Natural killer cell treated with Interleukin-12 subunit alpha and Interleukin-12 subunit beta and Interleukin-15 and Interleukin-18, amount 100 ng/mL, for 72 hours (primary cell): ENCODE data around the gene ARHGAP25. TPM values are rescaled to one million over a fixed set of nuclear protein-coding genes. Genes with fewer than 3 reads are reported as not detected.
"Not testable (repeated sequence)": the region's sequence is repeated elsewhere in the genome, so short reads cannot be mapped to it uniquely, and the experiment has no call there.

Experiments
- ATAC-seq, 2 donors: fragments of 150-1000 bp; cut with Tn5 transposase in 1 of 2; sonication (Bioruptor Pico), chemical (Tn5 transposase) in 1 of 2; 2 replicates each; pipeline ENCODE4 v1.10.0; 2021
- DNase-seq: peaks from one replicate; pipeline ENCODE4 v3.0.0; 2022; ENCODE audit warnings: low spot score
- H3K27ac Mint-ChIP-seq, 2 donors: 1 replicate in 1 of 2; 2 replicates in 1 of 2; pipeline ENCODE4 v1.8.0; 2022; ENCODE audit warnings: mixed read lengths in 2 of 2, mild to moderate bottlenecking in 1 of 2, moderate library complexity in 1 of 2
- H3K27me3 Mint-ChIP-seq, 2 donors: 1 replicate in 1 of 2; 2 replicates in 1 of 2; pipeline ENCODE4 v1.8.0; 2022; ENCODE audit warnings: mixed read lengths in 2 of 2
- H3K36me3 Mint-ChIP-seq: one replicate; pipeline ENCODE4 v1.8.0; 2022; ENCODE audit warnings: mixed read lengths
- H3K4me1 Mint-ChIP-seq, 2 donors: 1 replicate in 1 of 2; 2 replicates in 1 of 2; pipeline ENCODE4 v1.8.0; 2022; ENCODE audit warnings: low read depth in 2 of 2, mixed read lengths in 2 of 2, mild to moderate bottlenecking in 1 of 2
- H3K4me3 Mint-ChIP-seq: one replicate; pipeline ENCODE4 v1.8.0; 2022; ENCODE audit warnings: mixed read lengths
- H3K9me3 Mint-ChIP-seq: 2 replicates; pipeline ENCODE4 v1.8.0; 2022; ENCODE audit warnings: mixed read lengths
- total RNA-seq, 2 donors: library from RNA; stranded (reverse); gene quantifications; one replicate each; pipeline ENCODE4 v1.2.3, GENCODE V29; 2022

ARHGAP25 gene
- total RNA-seq, 2 donors from 2014 or later: 121 to 170 TPM

DNA sequence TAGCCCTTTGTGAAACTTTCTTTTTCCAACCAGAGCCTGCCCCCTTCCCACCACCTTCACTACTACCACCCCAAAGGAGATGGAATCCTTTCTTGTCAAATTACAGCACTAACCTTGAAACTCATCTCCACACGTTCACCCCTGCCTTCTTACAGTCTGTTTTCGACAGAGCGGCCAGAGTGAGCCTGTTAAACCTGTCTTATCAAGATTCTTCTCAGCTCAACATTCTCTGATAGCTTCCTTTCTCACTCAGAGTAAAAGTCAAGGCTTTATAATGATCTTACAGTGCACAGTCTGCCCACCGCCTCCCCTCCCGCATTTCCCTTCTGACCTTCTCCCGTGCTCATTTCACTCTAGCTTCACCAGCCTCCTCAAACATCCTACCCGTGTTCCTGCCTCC is 56.0 kb downstream of the ARHGAP25 start:
- no peak for ATAC-seq
- Mint-ChIP-seq H3K9me3 (no peaks in the 10 kb centered on the region), H3K27ac (peak overlapping the region; percentile 93 to 96), H3K4me1 (peaks cover 48 to 58% of the 10 kb centered on the region in 2 donors), H3K27me3 (no peaks in the 10 kb centered on the region), H3K4me3 (peak overlapping the region; percentile 9), H3K36me3 (peaks cover 45% of the 10 kb centered on the region)
- no peak for DNase-seq

DNA sequence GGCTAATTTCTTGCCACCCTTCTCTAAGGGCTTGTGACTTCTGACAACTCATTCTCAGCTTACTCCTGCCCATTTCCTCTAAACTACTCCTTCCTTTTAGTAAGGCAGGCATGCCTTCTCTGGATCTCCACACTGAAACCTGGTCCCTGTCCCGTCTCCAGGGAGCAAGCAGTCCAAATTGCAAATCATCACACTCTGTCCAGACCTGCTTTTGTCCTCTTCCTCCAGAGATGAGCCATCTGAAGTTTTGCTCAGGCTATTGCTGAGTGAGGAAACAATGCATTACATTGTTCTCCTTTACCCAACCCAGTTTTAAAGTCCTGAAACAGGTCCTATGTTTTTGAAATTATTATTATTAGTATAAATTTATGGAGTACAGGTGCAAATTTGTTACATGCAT is 57.3 kb downstream of the ARHGAP25 start:
- DNase-seq (no peak), ATAC-seq (no peak)
- Mint-ChIP-seq H3K9me3 (no peaks in the 10 kb centered on the region), H3K27me3 (no peaks in the 10 kb centered on the region), H3K36me3 (peaks cover 56% of the 10 kb centered on the region), H3K4me3 (peak overlapping the region; percentile 62), H3K4me1 (peaks cover 58 to 70% of the 10 kb centered on the region in 2 donors), H3K27ac (peak overlapping the region; percentile 93 to 96)

DNA sequence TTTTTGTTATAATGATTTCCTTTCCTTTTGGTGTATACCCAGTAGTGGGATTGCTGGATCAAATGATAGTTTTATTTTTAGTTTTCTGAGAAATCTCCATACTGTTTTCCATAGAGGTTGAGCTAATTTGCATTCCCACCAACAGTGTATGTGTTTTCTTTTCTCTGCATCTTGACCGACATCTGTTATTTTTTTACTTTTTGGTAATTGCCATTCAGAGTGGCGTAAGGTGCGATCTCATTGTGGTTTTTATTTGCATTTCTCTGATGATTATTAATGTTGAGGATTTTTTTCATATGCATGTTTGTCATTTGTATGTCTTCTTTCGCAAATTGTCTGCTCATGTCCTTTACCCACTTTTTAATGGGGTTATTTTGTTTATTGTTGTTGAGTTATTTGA is 58.1 kb downstream of the ARHGAP25 start:
- peaks cover 58% of the 10 kb centered on the region for H3K36me3 Mint-ChIP-seq
- H3K27me3 Mint-ChIP-seq: no peaks in the 10 kb centered on the region
- H3K4me1 Mint-ChIP-seq: peaks cover 60 to 72% of the 10 kb centered on the region in 2 donors
- peak overlapping the region; percentile 62 for H3K4me3 Mint-ChIP-seq
- ATAC-seq (no peak), DNase-seq (no peak)
- H3K27ac Mint-ChIP-seq: peak overlapping the region; percentile 93 to 96
- H3K9me3 Mint-ChIP-seq: no peaks in the 10 kb centered on the region

DNA sequence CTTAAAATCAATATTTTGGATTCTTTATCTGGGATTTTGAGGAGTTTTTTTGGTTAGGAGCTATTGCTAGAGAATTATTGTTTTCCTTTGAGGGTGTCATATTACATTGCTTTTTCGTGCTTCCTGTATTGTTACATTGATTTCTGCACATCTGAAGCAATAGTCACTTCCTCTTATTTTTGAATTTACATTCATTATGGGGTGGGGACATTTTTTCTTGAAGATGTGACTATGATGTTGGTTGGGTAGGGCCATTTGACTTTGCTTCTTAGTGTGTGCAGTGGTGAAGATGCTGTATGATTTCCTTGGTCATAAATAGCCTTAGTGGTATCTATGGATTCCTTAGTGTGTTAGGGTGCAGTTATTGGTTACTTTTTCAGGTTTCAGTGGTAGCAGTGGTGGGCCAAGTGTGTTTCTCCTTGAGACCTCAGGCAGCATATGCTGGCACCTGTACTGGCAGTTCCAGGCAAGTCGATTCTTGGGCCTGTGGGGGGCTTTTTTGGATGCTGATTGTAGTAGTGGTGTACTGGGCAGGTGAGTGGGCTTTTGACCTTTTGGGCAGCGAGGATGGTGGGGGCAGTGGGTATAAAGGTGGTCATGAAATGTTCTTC is 61.8 kb downstream of the ARHGAP25 start:
- H3K4me1 Mint-ChIP-seq: peaks cover 67 to 78% of the 10 kb centered on the region in 2 donors
- DNase-seq: no peak
- peak; percentile 81 to 89 for ATAC-seq
- peak overlapping the region; percentile 93 to 96 for H3K27ac Mint-ChIP-seq
- H3K36me3 Mint-ChIP-seq: peaks cover 68% of the 10 kb centered on the region
- no peaks in the 10 kb centered on the region for H3K27me3 Mint-ChIP-seq
- peaks cover 3% of the 10 kb centered on the region for H3K9me3 Mint-ChIP-seq
- H3K4me3 Mint-ChIP-seq: peak overlapping the region; percentile 77

DNA sequence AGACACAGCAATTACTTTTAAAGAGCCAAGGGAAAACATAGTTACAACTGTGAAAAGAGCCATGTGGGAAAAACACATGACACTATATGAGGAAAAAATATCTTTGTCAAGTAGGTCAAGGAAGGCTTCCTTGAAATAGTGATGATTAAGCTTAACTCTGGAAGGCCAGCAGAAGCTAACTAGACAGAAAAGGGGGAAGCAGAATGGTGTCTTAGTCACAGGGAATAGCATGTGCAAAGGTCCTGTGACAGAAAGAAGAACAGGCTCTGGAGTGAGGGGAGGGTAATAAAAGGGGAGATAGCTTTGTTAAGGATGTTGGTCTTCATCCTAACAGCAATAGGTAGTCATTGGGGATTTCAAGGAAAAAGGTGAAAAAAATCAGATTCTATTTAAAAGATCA is 64.0 kb downstream of the ARHGAP25 start:
- ATAC-seq (no peak), DNase-seq (no peak)
- Mint-ChIP-seq H3K9me3 (peaks cover 4% of the 10 kb centered on the region), H3K27me3 (no peaks in the 10 kb centered on the region), H3K36me3 (peaks cover 49% of the 10 kb centered on the region), H3K27ac (peak overlapping the region; percentile 93 to 96), H3K4me1 (peaks cover 51 to 59% of the 10 kb centered on the region in 2 donors), H3K4me3 (peak overlapping the region; percentile 12)

DNA sequence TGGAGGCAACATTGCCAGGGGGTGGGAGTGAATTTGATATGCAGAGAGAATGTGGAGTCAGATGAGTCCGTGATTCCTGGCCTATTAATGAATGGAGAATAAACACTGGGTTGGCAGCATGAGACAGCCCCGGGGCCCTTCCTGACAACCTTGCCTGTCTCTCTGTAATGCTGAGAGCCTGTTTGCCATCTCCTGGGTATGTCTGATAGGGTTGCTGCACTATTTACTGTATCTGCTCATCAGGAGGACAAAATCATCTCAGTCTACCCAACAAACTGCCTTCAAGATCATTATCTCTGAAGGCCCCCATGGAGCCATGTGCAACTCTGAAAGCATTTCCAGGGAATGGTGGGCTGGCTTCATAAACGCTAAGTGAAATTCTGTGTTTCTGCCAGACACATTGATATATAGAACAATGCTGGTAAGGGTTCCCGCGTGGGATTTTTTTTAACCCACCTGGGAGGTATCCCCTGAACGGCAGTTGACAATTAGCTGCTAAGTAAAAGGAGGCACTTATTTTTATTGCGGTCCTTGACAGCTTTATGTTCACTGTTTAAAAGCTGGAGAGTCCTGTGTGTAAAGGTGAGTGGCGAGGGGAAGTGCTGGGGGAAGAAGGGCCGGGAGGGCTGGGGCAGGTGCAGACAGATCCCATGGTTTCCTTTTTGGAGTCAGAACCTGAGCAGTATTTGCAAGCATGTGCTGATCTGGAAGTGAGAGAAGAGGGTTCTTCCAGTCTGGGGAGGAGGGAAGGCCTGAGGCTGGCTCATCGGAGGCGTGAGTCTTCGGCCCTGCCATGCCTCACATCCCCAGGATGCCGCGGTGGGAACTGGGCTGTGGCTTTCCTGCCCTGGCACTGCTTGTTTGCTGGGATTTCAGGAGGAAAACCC is 64.8 kb downstream of the ARHGAP25 start:
- Mint-ChIP-seq H3K27me3 (no peaks in the 10 kb centered on the region), H3K4me1 (peaks cover 48 to 51% of the 10 kb centered on the region in 2 donors), H3K4me3 (peak overlapping the region; percentile 12), H3K9me3 (peaks cover 4% of the 10 kb centered on the region), H3K36me3 (peaks cover 46% of the 10 kb centered on the region), H3K27ac (peak overlapping the region; percentile 93 to 96)
- DNase-seq (no peak), ATAC-seq (no peak)

DNA sequence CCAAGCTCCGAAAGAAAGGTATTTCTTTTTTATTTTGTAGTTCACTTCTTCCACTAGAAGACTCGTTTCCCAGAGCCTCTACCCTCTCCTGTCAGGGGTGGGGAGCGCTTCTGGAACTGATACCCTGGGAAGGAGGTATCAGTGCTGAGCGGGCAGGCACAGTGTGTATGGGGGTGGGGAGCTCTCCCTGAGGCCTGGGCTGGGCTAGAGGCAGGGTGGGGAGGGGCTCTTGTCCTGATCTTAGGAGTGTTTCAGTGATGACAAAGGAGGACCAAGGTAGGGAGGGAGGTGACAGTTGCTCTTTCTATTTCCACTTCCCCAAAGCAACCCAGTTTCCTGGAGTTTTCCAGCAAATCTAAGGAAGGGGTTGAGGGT is 65.4 kb downstream of the ARHGAP25 start:
- Mint-ChIP-seq H3K4me1 (peaks cover 47 to 50% of the 10 kb centered on the region in 2 donors), H3K4me3 (no peak overlapping the region), H3K27ac (peak overlapping the region in 1 of 2 donors; percentile 93), H3K27me3 (no peaks in the 10 kb centered on the region), H3K9me3 (peaks cover 4% of the 10 kb centered on the region), H3K36me3 (peaks cover 45% of the 10 kb centered on the region)
- ATAC-seq (no peak), DNase-seq (no peak)

DNA sequence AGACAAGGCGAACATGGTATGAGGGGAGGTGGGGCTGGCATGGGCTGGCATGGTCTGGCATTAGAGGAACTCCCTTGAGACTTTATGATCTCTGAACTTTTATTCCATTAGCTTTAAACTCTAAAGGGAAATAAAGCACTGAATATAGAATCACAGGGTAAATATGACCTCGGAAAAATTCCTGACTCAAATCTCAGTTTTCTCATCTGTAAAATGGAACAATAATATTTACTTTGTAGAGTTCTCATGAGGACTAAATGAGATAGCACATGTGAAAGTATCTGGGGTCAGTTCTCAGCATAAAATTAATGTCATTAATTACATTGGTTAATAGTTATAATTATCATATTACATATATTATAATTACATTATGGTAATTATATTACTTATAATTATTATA is 65.9 kb downstream of the ARHGAP25 start:
- peak overlapping the region; percentile 65 to 93 for H3K27ac Mint-ChIP-seq
- peaks cover 4% of the 10 kb centered on the region for H3K9me3 Mint-ChIP-seq
- DNase-seq: no peak
- no peak for ATAC-seq
- H3K4me1 Mint-ChIP-seq: peaks cover 45 to 50% of the 10 kb centered on the region in 2 donors
- H3K27me3 Mint-ChIP-seq: no peaks in the 10 kb centered on the region
- peaks cover 45% of the 10 kb centered on the region for H3K36me3 Mint-ChIP-seq
- no peak overlapping the region for H3K4me3 Mint-ChIP-seq

DNA sequence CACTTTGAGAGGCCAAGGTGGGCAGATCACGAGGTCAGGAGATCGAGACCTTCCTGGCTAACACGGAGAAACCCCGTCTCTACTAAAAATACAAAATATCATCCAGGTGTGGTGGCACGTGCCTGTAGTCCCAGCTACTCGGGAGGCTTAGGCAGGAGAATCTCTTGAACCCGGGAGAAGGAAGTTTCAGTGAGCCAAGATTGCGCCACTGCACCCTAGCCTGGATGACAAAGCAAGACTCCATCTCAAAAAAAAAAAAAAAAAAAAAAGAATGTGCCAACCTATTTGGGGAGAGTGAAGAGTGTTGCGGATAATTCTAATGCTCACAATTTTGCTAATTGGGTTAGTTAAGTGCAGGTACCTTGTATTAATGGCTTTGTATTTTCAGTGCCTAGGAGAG is 67.5 kb downstream of the ARHGAP25 start:
- not testable (repeated sequence) for DNase-seq, H3K27ac Mint-ChIP-seq, ATAC-seq, H3K4me3 Mint-ChIP-seq, H3K9me3 Mint-ChIP-seq, H3K27me3 Mint-ChIP-seq
- Mint-ChIP-seq H3K4me1 (peaks cover 40 to 44% of the 10 kb centered on the region in 2 donors), H3K36me3 (peaks cover 35% of the 10 kb centered on the region)

DNA sequence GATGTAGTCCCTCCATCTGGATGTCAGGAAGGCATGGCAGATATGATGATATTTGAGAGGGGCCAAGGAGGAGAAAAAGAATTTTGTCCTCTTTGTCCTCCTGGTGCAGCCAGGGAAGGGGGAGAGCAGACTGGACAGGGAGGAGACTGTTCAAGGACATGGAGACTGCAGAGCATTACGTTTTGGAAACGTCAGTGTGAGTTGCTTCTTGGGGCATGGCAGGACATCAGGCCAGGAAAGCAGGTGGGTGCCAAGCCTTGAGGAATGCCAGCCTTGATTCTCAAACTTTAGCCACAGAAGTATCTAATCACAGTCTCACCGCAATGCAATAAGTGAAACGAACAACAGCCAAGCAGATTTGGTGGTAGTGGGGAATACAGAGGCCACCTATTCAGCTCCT is 70.4 kb downstream of the ARHGAP25 start:
- H3K4me3 Mint-ChIP-seq: no peak overlapping the region
- peaks cover 4% of the 10 kb centered on the region for H3K9me3 Mint-ChIP-seq
- H3K27ac Mint-ChIP-seq: peak overlapping the region in 1 of 2 donors; percentile 62
- peaks cover 50 to 54% of the 10 kb centered on the region in 2 donors for H3K4me1 Mint-ChIP-seq
- H3K36me3 Mint-ChIP-seq: peaks cover 40% of the 10 kb centered on the region
- ATAC-seq: no peak
- no peak for DNase-seq
- H3K27me3 Mint-ChIP-seq: no peaks in the 10 kb centered on the region

DNA sequence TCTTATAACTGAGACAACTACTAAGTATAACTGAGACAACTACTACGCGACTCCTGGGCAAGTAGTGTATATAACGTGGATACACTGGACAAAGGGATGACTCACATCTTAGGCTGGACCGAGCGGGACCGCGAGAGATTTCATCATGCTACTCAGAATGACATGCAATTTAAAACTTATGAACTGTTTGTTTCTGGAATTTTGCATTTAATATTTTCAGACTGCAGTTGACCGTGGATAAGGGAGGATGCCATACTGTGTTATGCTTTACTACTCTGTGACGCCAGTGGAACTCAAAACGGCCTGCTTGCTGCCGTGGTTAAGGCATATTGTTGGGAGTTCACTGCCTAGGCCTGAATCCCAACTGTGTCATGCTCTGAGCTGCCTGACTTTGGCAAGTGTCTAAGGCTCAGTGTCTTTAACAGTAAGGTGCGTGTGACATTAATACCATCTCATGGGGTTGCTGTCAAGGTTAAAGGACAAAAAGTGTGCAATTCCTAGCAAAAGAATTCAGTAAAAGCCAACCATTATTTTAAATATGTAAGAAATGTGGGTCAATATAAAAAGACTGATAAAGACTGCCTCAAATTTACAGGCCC is 72.0 kb downstream of the ARHGAP25 start:
- Mint-ChIP-seq H3K27me3 (no peaks in the 10 kb centered on the region), H3K36me3 (peaks cover 34% of the 10 kb centered on the region), H3K9me3 (no peaks in the 10 kb centered on the region), H3K4me1 (peaks cover 57 to 60% of the 10 kb centered on the region in 2 donors), H3K4me3 (peak overlapping the region; percentile 78), H3K27ac (peak overlapping the region in 1 of 2 donors; percentile 88)
- no peak for DNase-seq
- no peak for ATAC-seq

DNA sequence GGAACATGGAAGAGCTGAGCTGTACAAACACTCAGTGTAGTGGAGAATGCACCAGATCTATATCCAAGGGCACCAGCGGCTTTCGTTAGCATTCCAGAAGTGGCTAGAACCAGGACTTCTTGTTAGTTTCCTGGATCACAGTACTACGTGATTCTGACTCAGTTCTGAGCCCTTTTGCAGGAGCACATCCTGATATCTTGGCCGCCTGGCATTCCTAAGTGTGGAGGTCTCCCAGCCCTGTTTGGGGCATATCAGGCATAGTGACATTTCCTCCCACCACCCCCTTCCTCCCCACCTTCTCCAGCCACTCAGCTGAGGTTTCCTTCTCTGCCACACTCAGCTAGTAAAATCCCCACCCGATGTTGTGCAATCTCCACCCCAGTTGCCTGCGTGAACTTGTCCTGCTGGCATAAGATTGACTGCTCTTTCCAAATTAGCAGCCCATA is 73.2 kb downstream of the ARHGAP25 start:
- ATAC-seq (peak; percentile 86 to 88), DNase-seq (peak; percentile 88)
- Mint-ChIP-seq H3K4me1 (peaks cover 68 to 71% of the 10 kb centered on the region in 2 donors), H3K36me3 (peaks cover 45% of the 10 kb centered on the region), H3K27me3 (no peaks in the 10 kb centered on the region), H3K4me3 (peak overlapping the region; percentile 78), H3K27ac (peak overlapping the region in 1 of 2 donors; percentile 88), H3K9me3 (no peaks in the 10 kb centered on the region)

DNA sequence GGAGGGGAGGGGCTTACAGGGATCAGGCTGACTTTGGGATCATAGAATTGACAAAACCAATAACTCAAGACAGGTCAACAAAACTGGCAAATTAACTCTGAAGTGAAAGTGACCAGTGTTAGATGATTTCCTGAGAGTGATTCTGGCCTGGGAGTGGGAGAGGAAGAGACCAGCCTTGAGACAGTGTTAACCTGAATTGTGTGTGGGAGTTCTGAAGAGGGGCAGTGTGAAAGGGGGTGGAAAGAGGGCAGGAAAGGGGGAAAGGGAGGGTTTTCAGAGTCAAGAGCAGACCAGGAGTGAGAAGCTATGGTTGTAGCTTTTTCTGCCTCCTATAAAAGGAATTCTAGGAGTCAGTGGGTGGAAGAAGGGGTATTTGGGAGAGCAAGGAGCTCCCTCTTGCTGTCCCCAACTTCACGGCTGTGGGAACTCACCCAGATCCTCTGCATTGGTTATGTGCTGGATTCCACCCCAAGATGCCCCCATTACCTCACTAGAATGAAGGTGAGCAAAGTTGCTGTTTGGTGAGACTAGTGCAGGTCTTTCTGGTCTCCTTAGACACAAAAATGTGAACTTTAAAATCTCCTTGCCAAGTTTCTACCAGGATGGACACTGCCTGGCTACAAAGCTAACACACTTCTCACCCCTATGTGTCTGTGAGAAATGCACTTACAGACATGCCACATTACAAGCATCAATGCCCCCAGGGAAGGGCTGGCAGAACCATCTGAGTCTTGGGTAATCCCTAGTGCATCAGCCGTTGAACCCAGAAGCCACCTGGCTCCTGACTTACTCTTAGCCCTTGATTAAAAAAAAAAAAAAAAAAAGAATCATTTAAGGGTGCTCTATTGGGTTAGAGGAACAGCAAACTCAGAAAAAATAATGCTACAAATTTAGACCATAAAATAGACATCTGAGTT is 75.0 kb downstream of the ARHGAP25 start:
- no peaks in the 10 kb centered on the region for H3K27me3 Mint-ChIP-seq
- ATAC-seq (peak in 1 of 2 donors; percentile 54), DNase-seq (no peak)
- H3K27ac Mint-ChIP-seq: peak overlapping the region in 1 of 2 donors; percentile 88
- peaks cover 68 to 76% of the 10 kb centered on the region in 2 donors for H3K4me1 Mint-ChIP-seq
- H3K9me3 Mint-ChIP-seq: no peaks in the 10 kb centered on the region
- peak overlapping the region; percentile 47 for H3K4me3 Mint-ChIP-seq
- peaks cover 58% of the 10 kb centered on the region for H3K36me3 Mint-ChIP-seq
